ENCODE results near the gene RPL28. TPM values are rescaled to one million over a fixed set of nuclear protein-coding genes. Genes with fewer than 3 reads are reported as not detected.
"Not testable (repeated sequence)": the region's sequence is repeated elsewhere in the genome, so short reads cannot be mapped to it uniquely, and the experiment has no call there.

RPL28 gene
- total RNA-seq, 1 donor from 2014 or later = 229 TPM

GRCh38 chr19:55406826-55407549 lies 21.3 kb downstream of the RPL28 start:
- H3K4me1 ChIP-seq (ENCODE audit: control insufficient read depth in 3 of 3, insufficient read depth in 3 of 3, low read length in 3 of 3) = peaks cover 11 to 15% (median 15%) of the 10 kb centered on the region in 3 donors
- H3K27me3 ChIP-seq (ENCODE audit: control insufficient read depth in 3 of 3, insufficient read depth in 3 of 3, low read length in 3 of 3) = peaks cover 0 to 5% (median 0%) of the 10 kb centered on the region in 3 donors
- H3K9me3 ChIP-seq (ENCODE audit: control insufficient read depth in 3 of 3, low read length in 3 of 3) = no peaks in the 10 kb centered on the region
- H3K4me3 ChIP-seq (ENCODE audit: low read length in 3 of 3) = peak overlapping the region; percentile 60 to 79 (median 75)
- peaks cover 5 to 17% (median 8%) of the 10 kb centered on the region in 3 donors for H3K36me3 ChIP-seq (ENCODE audit: control insufficient read depth in 3 of 3, insufficient read depth in 3 of 3, low read length in 3 of 3)
- peak overlapping the region; percentile 93 for H3K27ac ChIP-seq (ENCODE audit: low read depth, low read length)
- peak overlapping the region; percentile 70 to 82 (median 75) for H3K9ac ChIP-seq (ENCODE audit: low read depth in 1 of 3, low read length in 3 of 3)

GRCh38 chr19:55407550-55407799 lies 21.7 kb downstream of the RPL28 start, which contains the start of gene UBE2S:
UBE2S (minus strand) TSS chr19:55407788; CDS start chr19:55407589, 199 bp downstream.
- not testable (repeated sequence) for H3K9me3 ChIP-seq (ENCODE audit: control insufficient read depth in 3 of 3, low read length in 3 of 3); H3K27me3 ChIP-seq (ENCODE audit: control insufficient read depth in 3 of 3, insufficient read depth in 3 of 3, low read length in 3 of 3)
- Histone ChIP-seq H3K4me3 (ENCODE audit: low read length in 3 of 3) (peak within 1 kb of the TSS; percentile 75 to 85 (median 79)), H3K36me3 (ENCODE audit: control insufficient read depth in 3 of 3, insufficient read depth in 3 of 3, low read length in 3 of 3) (peaks cover 4 to 12% (median 5%) of the 10 kb centered on the region in 3 donors), H3K9ac (ENCODE audit: low read depth in 1 of 3, low read length in 3 of 3) (peak within 1 kb of the TSS; percentile 70 to 82 (median 75)), H3K27ac (ENCODE audit: low read depth, low read length) (peak within 1 kb of the TSS; percentile 93), H3K4me1 (ENCODE audit: control insufficient read depth in 3 of 3, insufficient read depth in 3 of 3, low read length in 3 of 3) (peaks cover 11 to 15% (median 15%) of the 10 kb centered on the region in 3 donors)

- peaks cover 0 to 5% (median 0%) of the 10 kb centered on the region in 3 donors for H3K27me3 ChIP-seq (ENCODE audit: control insufficient read depth in 3 of 3, insufficient read depth in 3 of 3, low read length in 3 of 3)
- H3K9me3 ChIP-seq (ENCODE audit: control insufficient read depth in 3 of 3, low read length in 3 of 3) = no peaks in the 10 kb centered on the region
- H3K4me1 ChIP-seq (ENCODE audit: control insufficient read depth in 3 of 3, insufficient read depth in 3 of 3, low read length in 3 of 3) = peaks cover 11 to 15% (median 15%) of the 10 kb centered on the region in 3 donors
- peak overlapping the region; percentile 66 to 82 (median 70) for H3K9ac ChIP-seq (ENCODE audit: low read depth in 1 of 3, low read length in 3 of 3)
- H3K36me3 ChIP-seq (ENCODE audit: control insufficient read depth in 3 of 3, insufficient read depth in 3 of 3, low read length in 3 of 3) = peaks cover under 1 to 9% (median 5%) of the 10 kb centered on the region in 3 donors
- H3K4me3 ChIP-seq (ENCODE audit: low read length in 3 of 3) = peak overlapping the region; percentile 75 to 85 (median 79)
- peak overlapping the region; percentile 93 for H3K27ac ChIP-seq (ENCODE audit: low read depth, low read length)
These were observed 22.2 kb downstream of the RPL28 start for GRCh38 chr19:55407800-55408532.

GRCh38 chr19:55408533-55408872 lies 22.8 kb downstream of the RPL28 start:
- Histone ChIP-seq H3K9ac (ENCODE audit: low read depth in 1 of 3, low read length in 3 of 3) (peak overlapping the region; percentile 64 to 70 (median 66)), H3K27ac (ENCODE audit: low read depth, low read length) (peak overlapping the region; percentile 93), H3K27me3 (ENCODE audit: control insufficient read depth in 3 of 3, insufficient read depth in 3 of 3, low read length in 3 of 3) (peaks cover 0 to 5% (median 0%) of the 10 kb centered on the region in 3 donors), H3K4me1 (ENCODE audit: control insufficient read depth in 3 of 3, insufficient read depth in 3 of 3, low read length in 3 of 3) (peaks cover 11 to 15% (median 15%) of the 10 kb centered on the region in 3 donors), H3K36me3 (ENCODE audit: control insufficient read depth in 3 of 3, insufficient read depth in 3 of 3, low read length in 3 of 3) (peaks cover 0 to 7% (median 5%) of the 10 kb centered on the region in 3 donors), H3K4me3 (ENCODE audit: low read length in 3 of 3) (peak overlapping the region; percentile 75 to 85 (median 79)), H3K9me3 (ENCODE audit: control insufficient read depth in 3 of 3, low read length in 3 of 3) (no peaks in the 10 kb centered on the region)

- H3K9ac ChIP-seq (ENCODE audit: low read depth in 1 of 3, low read length in 3 of 3); H3K27ac ChIP-seq (ENCODE audit: low read depth, low read length); H3K27me3 ChIP-seq (ENCODE audit: control insufficient read depth in 3 of 3, insufficient read depth in 3 of 3, low read length in 3 of 3); H3K9me3 ChIP-seq (ENCODE audit: control insufficient read depth in 3 of 3, low read length in 3 of 3); H3K36me3 ChIP-seq (ENCODE audit: control insufficient read depth in 3 of 3, insufficient read depth in 3 of 3, low read length in 3 of 3): not testable (repeated sequence)
- H3K4me3 ChIP-seq (ENCODE audit: low read length in 3 of 3) = peak overlapping the region in 1 of 3 donors; percentile 75
- H3K4me1 ChIP-seq (ENCODE audit: control insufficient read depth in 3 of 3, insufficient read depth in 3 of 3, low read length in 3 of 3) = peaks cover 11 to 15% (median 15%) of the 10 kb centered on the region in 3 donors
These were observed 23.4 kb downstream of the RPL28 start for GRCh38 chr19:55409179-55409578.

GRCh38 chr19:55410168-55410567 lies 24.4 kb downstream of the RPL28 start:
- Histone ChIP-seq H3K9ac (ENCODE audit: low read depth in 1 of 3, low read length in 3 of 3) (no peak overlapping the region), H3K4me1 (ENCODE audit: control insufficient read depth in 3 of 3, insufficient read depth in 3 of 3, low read length in 3 of 3) (peaks cover 11 to 15% (median 15%) of the 10 kb centered on the region in 3 donors), H3K36me3 (ENCODE audit: control insufficient read depth in 3 of 3, insufficient read depth in 3 of 3, low read length in 3 of 3) (peaks cover 0 to 4% (median 2%) of the 10 kb centered on the region in 3 donors), H3K27ac (ENCODE audit: low read depth, low read length) (no peak overlapping the region), H3K4me3 (ENCODE audit: low read length in 3 of 3) (no peak overlapping the region), H3K27me3 (ENCODE audit: control insufficient read depth in 3 of 3, insufficient read depth in 3 of 3, low read length in 3 of 3) (peaks cover 0 to 5% (median 0%) of the 10 kb centered on the region in 3 donors), H3K9me3 (ENCODE audit: control insufficient read depth in 3 of 3, low read length in 3 of 3) (no peaks in the 10 kb centered on the region)

- Histone ChIP-seq H3K4me1 (ENCODE audit: control insufficient read depth in 3 of 3, insufficient read depth in 3 of 3, low read length in 3 of 3) (no peaks in the 10 kb centered on the region), H3K27ac (ENCODE audit: low read depth, low read length) (no peak overlapping the region), H3K36me3 (ENCODE audit: control insufficient read depth in 3 of 3, insufficient read depth in 3 of 3, low read length in 3 of 3) (no peaks in the 10 kb centered on the region), H3K27me3 (ENCODE audit: control insufficient read depth in 3 of 3, insufficient read depth in 3 of 3, low read length in 3 of 3) (peaks cover 7 to 16% (median 10%) of the 10 kb centered on the region in 3 donors), H3K4me3 (ENCODE audit: low read length in 3 of 3) (no peak overlapping the region), H3K9me3 (ENCODE audit: control insufficient read depth in 3 of 3, low read length in 3 of 3) (no peaks in the 10 kb centered on the region), H3K9ac (ENCODE audit: low read depth in 1 of 3, low read length in 3 of 3) (no peak overlapping the region)
These were observed 32.5 kb downstream of the RPL28 start for GRCh38 chr19:55418185-55418584.

GRCh38 chr19:55419103-55419502 lies 33.4 kb downstream of the RPL28 start:
- H3K4me1 ChIP-seq (ENCODE audit: control insufficient read depth in 3 of 3, insufficient read depth in 3 of 3, low read length in 3 of 3) = no peaks in the 10 kb centered on the region
- H3K9ac ChIP-seq (ENCODE audit: low read depth in 1 of 3, low read length in 3 of 3) = no peak overlapping the region
- peaks cover 7 to 17% (median 16%) of the 10 kb centered on the region in 3 donors for H3K27me3 ChIP-seq (ENCODE audit: control insufficient read depth in 3 of 3, insufficient read depth in 3 of 3, low read length in 3 of 3)
- H3K4me3 ChIP-seq (ENCODE audit: low read length in 3 of 3) = no peak overlapping the region
- H3K27ac ChIP-seq (ENCODE audit: low read depth, low read length) = no peak overlapping the region
- H3K9me3 ChIP-seq (ENCODE audit: control insufficient read depth in 3 of 3, low read length in 3 of 3) = no peaks in the 10 kb centered on the region
- no peaks in the 10 kb centered on the region for H3K36me3 ChIP-seq (ENCODE audit: control insufficient read depth in 3 of 3, insufficient read depth in 3 of 3, low read length in 3 of 3)

GRCh38 chr19:55419624-55420236 lies 34.0 kb downstream of the RPL28 start:
- H3K36me3 ChIP-seq (ENCODE audit: control insufficient read depth in 3 of 3, insufficient read depth in 3 of 3, low read length in 3 of 3) = no peaks in the 10 kb centered on the region
- no peak overlapping the region for H3K9ac ChIP-seq (ENCODE audit: low read depth in 1 of 3, low read length in 3 of 3)

More at GRCh38 chr19:55419624-55420236, 34.0 kb downstream of the RPL28 start:
- Histone ChIP-seq H3K27me3 (ENCODE audit: control insufficient read depth in 3 of 3, insufficient read depth in 3 of 3, low read length in 3 of 3) (peaks cover 8 to 20% (median 20%) of the 10 kb centered on the region in 3 donors), H3K4me1 (ENCODE audit: control insufficient read depth in 3 of 3, insufficient read depth in 3 of 3, low read length in 3 of 3) (no peaks in the 10 kb centered on the region), H3K27ac (ENCODE audit: low read depth, low read length) (no peak overlapping the region), H3K4me3 (ENCODE audit: low read length in 3 of 3) (no peak overlapping the region), H3K9me3 (ENCODE audit: control insufficient read depth in 3 of 3, low read length in 3 of 3) (no peaks in the 10 kb centered on the region)

Measured in skeletal muscle tissue (tissue), 4 donors.